ENCODE measurements around the gene SH3PXD2A. TPM values are rescaled to one million over a fixed set of nuclear protein-coding genes. Genes with fewer than 3 reads are reported as not detected.
"Not testable (repeated sequence)": the region's sequence is repeated elsewhere in the genome, so short reads cannot be mapped to it uniquely, and the experiment has no call there.

The SH3PXD2A gene
- total RNA-seq, 1 donor from 2014 or later: 5.7 TPM

DNA sequence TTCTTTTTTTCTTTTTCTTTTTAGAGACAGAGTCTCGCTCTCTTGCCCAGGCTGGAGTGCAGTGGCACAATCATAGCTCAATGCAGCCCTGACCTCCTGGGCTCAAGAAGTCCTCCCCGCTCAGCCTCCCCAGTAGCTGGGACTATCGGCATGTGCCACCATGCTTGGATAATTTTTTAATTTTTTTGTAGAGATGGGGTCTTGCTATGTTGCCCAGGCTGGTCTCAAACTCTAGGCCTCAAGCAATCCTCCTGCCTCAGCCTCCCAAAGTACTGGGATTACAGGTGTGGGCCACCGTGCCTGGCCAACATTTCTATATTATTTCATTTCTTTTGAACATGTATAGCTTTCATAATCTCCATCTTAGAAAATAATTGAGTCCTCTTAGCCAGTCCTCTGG is 42.1 kb downstream of the SH3PXD2A start:
- not testable (repeated sequence) for DNase-seq (ENCODE audit: low read depth, low spot score)

DNA sequence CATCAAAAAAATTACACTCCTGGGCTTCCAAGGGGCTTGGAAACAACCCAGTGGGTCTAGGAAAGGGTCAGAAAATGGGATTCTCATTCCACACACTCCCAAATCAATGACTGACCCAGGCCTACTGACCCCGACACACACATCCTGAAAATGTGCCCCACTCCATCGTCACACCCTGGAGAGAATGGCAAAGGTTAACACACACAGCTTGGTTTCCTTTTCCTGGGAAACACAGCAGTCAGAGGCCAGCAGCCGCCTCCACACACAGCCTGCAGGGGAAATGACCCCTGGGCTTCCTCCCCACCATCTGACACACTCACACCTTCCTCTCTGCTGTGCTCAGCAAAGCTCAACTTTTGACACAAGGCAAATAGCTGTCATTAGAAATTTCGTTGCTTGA is 42.9 kb downstream of the SH3PXD2A start:
- peak; percentile 76 for DNase-seq (ENCODE audit: low read depth, low spot score)

DNA sequence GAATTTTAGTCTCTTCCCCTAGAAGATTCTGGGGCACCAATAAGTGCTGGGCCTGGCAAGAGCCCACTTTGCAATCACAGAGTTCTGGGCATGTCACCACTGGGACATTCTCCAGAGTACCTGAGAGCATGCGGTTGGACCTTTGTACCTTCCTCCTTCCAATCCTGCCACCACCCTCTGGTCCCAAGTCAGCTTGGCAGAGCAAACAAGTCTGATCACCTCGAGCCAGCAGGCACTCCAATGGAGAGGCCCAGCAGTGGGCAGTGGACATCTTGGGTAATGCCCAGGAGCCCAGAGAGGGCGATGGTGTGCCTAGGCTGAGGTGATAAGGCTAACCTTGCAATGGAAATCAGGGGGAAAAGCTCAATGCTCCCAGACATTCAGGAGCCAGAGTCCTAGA is 43.4 kb downstream of the SH3PXD2A start:
- no peak for DNase-seq (ENCODE audit: low read depth, low spot score)

- no peak for DNase-seq (ENCODE audit: low read depth, low spot score)
These were observed 43.9 kb downstream of the SH3PXD2A start for GRCh38 chr10:103811463-103811862.

- DNase-seq (ENCODE audit: low read depth, low spot score): no peak
These were observed 46.6 kb downstream of the SH3PXD2A start for GRCh38 chr10:103808780-103809179.

GRCh38 chr10:103807996-103808395 is 47.4 kb downstream of the SH3PXD2A start:
- no peak for DNase-seq (ENCODE audit: low read depth, low spot score)

DNA sequence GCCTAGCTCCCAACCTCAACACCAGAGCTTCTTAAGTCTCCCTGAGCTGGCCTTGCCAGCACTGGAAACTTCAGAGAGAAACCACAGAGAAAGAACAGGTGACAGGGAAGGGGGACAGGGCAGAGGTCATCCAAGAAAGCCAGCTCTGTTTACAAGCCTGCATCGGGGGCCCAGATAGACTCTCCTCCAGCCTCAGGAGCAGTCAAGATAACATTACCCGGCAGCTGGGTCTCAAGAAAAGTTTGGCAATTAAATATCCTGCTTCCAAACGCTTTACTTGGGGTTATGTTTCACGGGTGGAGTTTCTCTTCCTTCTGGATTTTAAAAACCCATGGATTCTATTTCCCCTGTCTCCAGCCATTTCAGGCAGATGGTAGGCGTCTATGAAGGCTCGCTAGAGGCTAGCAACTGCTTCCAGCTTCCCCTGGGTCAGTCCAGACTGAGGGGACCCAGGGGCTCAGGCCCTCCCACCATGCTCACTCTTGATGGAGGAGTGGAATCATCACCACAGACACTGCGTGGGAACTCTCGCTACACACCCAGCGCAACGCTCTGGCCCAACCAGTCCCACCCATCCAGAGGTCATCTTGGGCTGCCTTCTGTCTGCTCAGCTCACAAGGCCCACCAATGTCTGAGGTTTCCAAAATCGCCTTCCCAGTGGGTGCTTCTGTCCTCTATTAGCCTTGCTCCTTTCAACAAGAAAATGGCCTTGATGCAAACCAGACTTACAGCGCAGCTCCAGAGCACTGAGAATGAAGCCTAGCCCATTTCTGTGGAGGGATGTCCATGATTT is 48.8 kb downstream of the SH3PXD2A start:
- no peak for DNase-seq (ENCODE audit: low read depth, low spot score)

DNA sequence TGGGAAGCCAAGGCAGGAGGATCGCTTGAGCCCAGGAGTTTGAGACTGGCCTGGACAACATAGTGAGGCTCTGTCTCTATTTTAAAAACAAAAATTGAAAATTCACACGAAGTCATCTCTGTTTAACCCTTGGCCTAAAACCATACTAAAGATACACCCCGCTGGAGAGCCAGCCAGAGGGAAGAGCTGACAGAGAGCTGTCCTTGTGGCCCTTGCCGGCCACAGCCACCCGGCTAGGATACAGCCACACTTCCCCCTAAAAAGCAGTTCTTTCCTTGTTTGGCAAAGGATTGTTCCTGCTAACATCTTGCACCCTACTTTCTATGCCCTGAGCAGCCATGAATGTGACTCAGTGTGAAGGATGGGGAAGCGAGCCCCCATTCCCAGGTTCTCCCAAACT is 49.6 kb downstream of the SH3PXD2A start:
- no peak for DNase-seq (ENCODE audit: low read depth, low spot score)

DNA sequence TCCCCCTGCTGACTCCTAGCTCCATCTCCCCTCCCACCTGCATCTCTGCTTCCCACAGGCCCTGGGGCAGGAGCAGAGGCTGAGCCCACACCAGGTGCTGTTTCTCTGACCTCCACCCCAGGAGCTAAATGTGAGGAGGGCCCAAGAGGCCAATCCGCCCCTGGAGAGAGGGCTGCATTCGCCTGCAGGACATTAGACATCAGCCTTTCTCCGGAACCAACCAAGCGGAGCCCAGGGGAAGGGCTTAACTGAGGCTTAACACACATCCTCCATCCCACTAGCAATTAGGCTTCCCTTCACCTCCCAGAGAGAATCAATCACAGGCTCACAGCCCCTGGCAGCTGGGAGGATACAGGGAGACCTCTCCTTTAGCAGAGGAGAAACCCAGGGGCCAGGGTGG is 50.5 kb downstream of the SH3PXD2A start:
- DNase-seq (ENCODE audit: low read depth, low spot score): no peak

DNA sequence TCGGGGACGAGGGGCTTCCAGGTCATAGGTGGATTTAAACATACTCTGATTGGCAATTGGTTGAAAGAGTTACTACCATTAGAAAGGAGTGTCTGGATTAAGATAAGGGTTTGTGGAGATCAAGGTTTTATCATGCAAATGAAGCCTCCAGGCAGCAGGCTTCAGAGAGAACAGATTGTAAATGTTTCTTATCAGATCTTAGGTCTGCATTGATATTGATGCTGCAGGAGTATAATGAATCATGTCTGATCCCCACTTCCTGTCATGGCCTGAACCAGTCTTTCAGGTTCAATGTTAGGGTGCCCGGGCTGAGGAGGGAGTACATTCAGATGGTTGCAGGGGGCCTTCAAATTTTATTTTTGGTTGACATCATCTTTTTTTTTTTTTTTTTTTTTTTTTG is 51.4 kb downstream of the SH3PXD2A start:
- DNase-seq (ENCODE audit: low read depth, low spot score): no peak

DNA sequence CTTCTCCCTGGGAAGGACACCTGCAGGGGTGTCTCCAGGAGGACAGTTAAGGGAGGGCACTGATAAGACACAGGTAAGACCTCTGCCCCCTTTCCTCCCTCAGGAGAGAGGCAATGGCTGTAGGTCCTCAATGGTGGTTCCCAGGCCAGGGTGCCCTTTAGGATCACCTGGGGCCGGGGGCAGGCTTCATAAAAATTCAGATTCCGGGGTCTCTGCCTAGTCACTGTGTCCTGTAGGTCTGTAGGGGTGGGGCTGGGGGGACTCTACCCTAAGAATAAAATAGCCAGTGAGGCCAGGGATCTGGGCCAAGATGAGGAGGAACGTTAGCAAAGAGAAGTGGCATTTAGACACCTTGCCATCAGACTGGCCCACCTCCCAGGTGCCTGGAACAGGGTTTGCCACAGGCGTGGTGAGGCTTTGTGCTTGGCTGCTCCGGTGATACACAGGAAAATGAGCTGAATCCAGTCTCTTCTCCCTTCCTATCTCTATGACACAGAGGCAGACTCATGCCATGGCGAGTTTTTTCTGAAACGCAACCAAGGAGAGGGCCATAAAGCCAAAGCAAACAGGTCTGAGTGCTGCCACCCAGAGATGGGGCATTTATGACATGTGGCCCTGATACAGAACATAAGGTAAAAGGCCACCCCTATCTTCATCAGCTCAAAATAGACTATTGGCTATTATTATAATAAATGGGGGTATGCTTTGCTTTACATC is 52.6 kb downstream of the SH3PXD2A start:
- DNase-seq (ENCODE audit: low read depth, low spot score): no peak

DNA sequence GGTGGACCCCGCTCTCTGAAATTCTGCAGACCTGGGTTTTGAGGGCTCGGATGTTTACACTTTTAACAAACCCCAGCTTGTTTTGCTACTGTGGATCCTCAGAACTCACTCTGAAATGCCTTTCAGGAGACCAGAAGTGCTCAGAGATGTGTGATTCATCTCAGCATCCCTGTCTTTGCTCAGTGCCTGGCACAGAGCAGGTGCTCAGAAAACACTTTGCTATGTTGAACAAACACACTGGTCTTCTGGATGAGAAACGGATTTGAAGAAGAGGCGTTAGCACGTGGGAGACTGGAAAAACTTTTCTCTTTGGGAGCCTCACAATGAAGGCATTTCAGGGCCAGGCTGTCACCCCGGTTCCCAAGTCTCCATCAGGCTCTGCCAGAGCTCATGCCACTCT is 53.3 kb downstream of the SH3PXD2A start:
- DNase-seq (ENCODE audit: low read depth, low spot score): no peak

DNA sequence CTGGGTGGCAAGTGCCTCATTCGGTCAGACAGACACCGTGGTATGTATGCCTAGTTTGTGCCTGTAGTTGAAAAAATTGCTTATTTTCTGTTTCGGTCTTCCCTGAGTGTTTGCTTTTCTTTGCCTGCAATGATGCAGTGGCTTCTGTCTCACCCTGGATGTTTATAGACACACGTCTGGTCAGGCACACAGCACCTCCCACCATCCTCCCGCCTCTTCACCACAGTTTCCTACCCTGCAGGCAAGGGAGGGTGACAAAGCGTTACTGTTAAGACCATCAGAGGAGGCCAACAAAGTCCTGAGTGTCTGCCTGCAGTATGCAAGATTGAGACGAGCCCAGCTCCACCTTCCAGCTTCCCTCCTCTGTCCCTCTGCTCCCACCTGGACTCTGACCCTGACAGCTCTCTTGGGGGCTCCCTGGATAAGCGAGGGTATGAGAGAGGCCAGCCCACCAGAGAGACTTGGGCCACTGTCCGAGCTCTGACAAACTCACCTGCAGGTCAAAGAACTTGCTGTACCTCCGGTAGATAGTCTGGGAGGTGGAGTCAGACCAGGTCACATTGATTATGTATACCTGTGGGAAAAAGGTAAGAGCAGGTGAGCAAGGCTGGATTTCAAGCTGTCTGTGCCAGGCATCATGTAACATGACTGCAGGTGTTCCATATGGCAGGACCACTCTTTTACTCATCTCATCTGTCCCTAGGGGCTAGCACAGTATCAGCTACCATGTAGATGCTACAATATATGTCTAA is 54.4 kb downstream of the SH3PXD2A start:
- no peak for DNase-seq (ENCODE audit: low read depth, low spot score)

GRCh38 chr10:103800089-103800488 is 55.3 kb downstream of the SH3PXD2A start:
- DNase-seq (ENCODE audit: low read depth, low spot score): no peak

GRCh38 chr10:103799341-103799740 is 56.0 kb downstream of the SH3PXD2A start:
- no peak for DNase-seq (ENCODE audit: low read depth, low spot score)

- no peak for DNase-seq (ENCODE audit: low read depth, low spot score)
These were observed 56.9 kb downstream of the SH3PXD2A start for GRCh38 chr10:103798511-103798910.

DNA sequence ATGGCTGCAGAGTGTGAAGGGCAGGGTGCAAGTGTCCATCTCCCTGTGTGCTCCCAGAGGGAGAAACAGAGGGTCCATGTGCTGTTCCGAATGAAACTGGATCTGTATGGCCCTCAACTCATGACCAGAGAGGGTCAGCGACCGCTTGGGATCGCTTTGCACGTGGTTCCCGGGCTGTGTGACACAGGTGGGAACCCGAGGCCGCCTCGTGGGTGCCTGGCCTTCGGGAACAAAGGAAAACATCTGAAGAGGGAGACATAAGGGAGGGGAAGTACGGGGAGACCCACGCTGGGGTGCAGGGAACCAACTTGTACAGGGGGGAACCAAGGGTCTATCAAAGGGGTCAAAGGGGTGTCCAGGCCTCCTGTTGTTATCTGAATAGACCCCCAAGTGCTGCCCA is 57.5 kb downstream of the SH3PXD2A start:
- DNase-seq (ENCODE audit: low read depth, low spot score): no peak

- no peak for DNase-seq (ENCODE audit: low read depth, low spot score)
These were observed 59.6 kb downstream of the SH3PXD2A start for GRCh38 chr10:103795634-103796270.

DNA sequence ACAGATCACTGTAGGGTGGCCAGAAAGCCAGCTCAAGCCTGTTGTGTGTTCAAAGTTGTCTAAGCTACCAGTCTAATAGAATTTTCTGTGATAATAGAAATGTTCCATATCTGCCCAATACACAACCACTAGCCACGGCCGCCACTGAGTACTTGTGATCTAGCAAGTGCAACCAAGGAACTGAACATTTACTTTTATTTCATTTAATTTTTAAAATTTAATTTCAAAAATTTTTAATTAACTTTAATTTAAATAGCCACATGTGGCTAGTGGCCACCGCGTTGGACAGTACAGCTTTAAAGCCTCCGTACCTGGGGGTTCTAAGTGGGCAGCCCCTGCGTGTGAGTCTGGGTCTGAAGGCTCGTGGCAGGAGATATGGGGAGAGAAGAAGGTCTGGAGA is 60.4 kb downstream of the SH3PXD2A start:
- DNase-seq (ENCODE audit: low read depth, low spot score): no peak

GRCh38 chr10:103793920-103794883 is 61.2 kb downstream of the SH3PXD2A start:
- DNase-seq (ENCODE audit: low read depth, low spot score): no peak

DNA sequence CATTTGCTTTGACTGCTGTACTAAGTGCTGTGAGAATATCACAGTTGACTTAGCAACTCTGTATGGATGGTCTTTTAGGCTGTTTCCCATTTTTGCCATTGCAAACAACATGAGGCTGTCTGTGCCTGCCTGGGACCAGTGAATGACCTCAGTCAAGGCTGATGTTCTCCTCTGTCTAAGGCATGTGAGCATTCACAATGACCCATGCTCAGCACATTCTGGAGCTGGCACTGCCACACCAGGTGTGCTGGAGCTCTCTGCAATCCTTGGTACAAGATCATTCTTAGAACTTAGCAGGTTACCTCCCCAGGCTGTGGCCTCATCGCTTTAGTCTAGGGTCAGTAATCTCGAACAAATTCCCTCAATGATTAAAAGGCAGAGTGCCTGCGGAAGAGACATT is 61.9 kb downstream of the SH3PXD2A start:
- DNase-seq (ENCODE audit: low read depth, low spot score): no peak

Measured in pulmonary artery endothelial cell (primary cell).